ENCODE measurements around the gene TBL1XR1.
A peak's percentile ranks its signal among the peaks of the same experiment; 100 is the strongest.
"Not testable (repeated sequence)": the region's sequence is repeated elsewhere in the genome, so short reads cannot be mapped to it uniquely, and the experiment has no call there.

The TBL1XR1 gene

GRCh38 chr3:177194299-177194698 is 3.0 kb downstream of the TBL1XR1 start:
- no peak for TF ChIP-seq CTCF (conservative IDR thresholded peaks at IDR 0.05; ENCODE audit: control insufficient read depth, insufficient read depth, low read depth, low read length)
- DNase-seq (ENCODE audit: low read depth), result no peak
- H3K4me3 ChIP-seq (ENCODE audit: control insufficient read depth, low read depth, low read length), result peak overlapping the region; percentile 96

- TF ChIP-seq CTCF (conservative IDR thresholded peaks at IDR 0.05; ENCODE audit: control insufficient read depth, insufficient read depth, low read depth, low read length), result no peak
- H3K4me3 ChIP-seq (ENCODE audit: control insufficient read depth, low read depth, low read length), result no peak overlapping the region
- DNase-seq (ENCODE audit: low read depth), result no peak
Observed at GRCh38 chr3:177193688-177194268, 3.5 kb downstream of the TBL1XR1 start.

GRCh38 chr3:177193275-177193674 is 4.0 kb downstream of the TBL1XR1 start:
- not testable (repeated sequence) for H3K4me3 ChIP-seq (ENCODE audit: control insufficient read depth, low read depth, low read length); DNase-seq (ENCODE audit: low read depth)

GRCh38 chr3:177190756-177191681 is 6.3 kb downstream of the TBL1XR1 start:
- DNase-seq (ENCODE audit: low read depth), result no peak
- TF ChIP-seq CTCF (conservative IDR thresholded peaks at IDR 0.05; ENCODE audit: control insufficient read depth, insufficient read depth, low read depth, low read length), result no peak
- H3K4me3 ChIP-seq (ENCODE audit: control insufficient read depth, low read depth, low read length), result no peak overlapping the region

- H3K4me3 ChIP-seq (ENCODE audit: control insufficient read depth, low read depth, low read length), result not testable (repeated sequence)
Observed at GRCh38 chr3:177190184-177190583, 7.1 kb downstream of the TBL1XR1 start.

GRCh38 chr3:177188325-177188724 is 9.0 kb downstream of the TBL1XR1 start:
- DNase-seq (ENCODE audit: low read depth); H3K4me3 ChIP-seq (ENCODE audit: control insufficient read depth, low read depth, low read length): not testable (repeated sequence)

More at GRCh38 chr3:177190184-177190583, 7.1 kb downstream of the TBL1XR1 start:
- DNase-seq (ENCODE audit: low read depth), result not testable (repeated sequence)

GRCh38 chr3:177186306-177186705 is 11.0 kb downstream of the TBL1XR1 start:
- DNase-seq (ENCODE audit: low read depth), result no peak
- H3K4me3 ChIP-seq (ENCODE audit: control insufficient read depth, low read depth, low read length), result no peak overlapping the region
- no peak for TF ChIP-seq CTCF (conservative IDR thresholded peaks at IDR 0.05; ENCODE audit: control insufficient read depth, insufficient read depth, low read depth, low read length)

GRCh38 chr3:177185035-177185574 is 12.2 kb downstream of the TBL1XR1 start:
- no peak for TF ChIP-seq CTCF (conservative IDR thresholded peaks at IDR 0.05; ENCODE audit: control insufficient read depth, insufficient read depth, low read depth, low read length)
- no peak overlapping the region for H3K4me3 ChIP-seq (ENCODE audit: control insufficient read depth, low read depth, low read length)
- no peak for DNase-seq (ENCODE audit: low read depth)

- peak; percentile 72 for DNase-seq (ENCODE audit: low read depth)
- H3K4me3 ChIP-seq (ENCODE audit: control insufficient read depth, low read depth, low read length), result not testable (repeated sequence)
Observed at GRCh38 chr3:177184602-177185001, 12.7 kb downstream of the TBL1XR1 start.

All from fibroblast of mammary gland (primary cell).